GM23248 (cell line): ENCODE measurements around the gene SH3D19. TPM values are rescaled to one million over a fixed set of nuclear protein-coding genes. Genes with fewer than 3 reads are reported as not detected.

Experiments
- DNase-seq: peaks from one replicate; pipeline ENCODE4 v3.0.0-alpha.2; 2015
- H2AFZ ChIP-seq: fragments of 200-600 bp; sonication (generic); 2 replicates; pipeline ENCODE4 v1.6.1; 2016; ENCODE audit warnings: antibody characterized with exemption
- H3F3A ChIP-seq: fragments of 200-600 bp; sonication (generic); 2 replicates; pipeline ENCODE4 v1.6.1; 2016; ENCODE audit warnings: mild to moderate bottlenecking, antibody characterized with exemption, mixed run types; ENCODE audit not compliant: insufficient read depth
- H3K27ac ChIP-seq: fragments of 200-600 bp; sonication (generic); 2 replicates; pipeline ENCODE4 v1.5.1; 2016; ENCODE audit warnings: mild to moderate bottlenecking
- H3K27me3 ChIP-seq: fragments of 200-600 bp; sonication (generic); replicated peaks from 2 replicates; pipeline ENCODE4 v1.6.1; 2016; ENCODE audit warnings: mild to moderate bottlenecking; ENCODE audit not compliant: insufficient read depth
- H3K36me3 ChIP-seq: fragments of 200-600 bp; sonication (generic); 2 replicates; pipeline ENCODE4 v1.6.1; 2016; ENCODE audit warnings: low read depth, mild to moderate bottlenecking
- H3K4me1 ChIP-seq: fragments of 200-600 bp; sonication (generic); 2 replicates; pipeline ENCODE4 v1.6.1; 2016; ENCODE audit warnings: mild to moderate bottlenecking; ENCODE audit not compliant: insufficient read depth
- H3K4me2 ChIP-seq: fragments of 200-600 bp; sonication (generic); one replicate; pipeline ENCODE4 v1.6.1; 2016; ENCODE audit warnings: mild to moderate bottlenecking; ENCODE audit not compliant: unreplicated experiment
- H3K4me3 ChIP-seq: fragments of 200-600 bp; sonication (generic); 2 replicates; pipeline ENCODE4 v1.5.1; 2016; ENCODE audit warnings: mild to moderate bottlenecking
- H3K79me2 ChIP-seq: fragments of 200-600 bp; sonication (generic); 2 replicates; pipeline ENCODE4 v1.6.1; 2016; ENCODE audit warnings: mild to moderate bottlenecking; ENCODE audit not compliant: insufficient read depth
- H3K9ac ChIP-seq: fragments of 200-600 bp; sonication (generic); 2 replicates; pipeline ENCODE4 v1.6.1; 2016; ENCODE audit warnings: mild to moderate bottlenecking
- H3K9me2 ChIP-seq: fragments of 200-600 bp; sonication (generic); 2 replicates; pipeline ENCODE4 v1.6.1; 2016; ENCODE audit warnings: mixed run types, mild to moderate bottlenecking, moderate library complexity; ENCODE audit not compliant: insufficient read depth
- H3K9me3 ChIP-seq: fragments of 200-600 bp; sonication (generic); one replicate; pipeline ENCODE4 v1.6.1; 2017; ENCODE audit warnings: low read depth
- H4K20me1 ChIP-seq: fragments of 200-600 bp; sonication (generic); 2 replicates; pipeline ENCODE4 v1.6.0; 2016; ENCODE audit not compliant: insufficient read depth
- EZH2 ChIP-seq: fragments of 200-600 bp; sonication (generic); IDR thresholded peaks from 2 replicates; pipeline ENCODE4 v1.6.1; 2018; ENCODE audit warnings: antibody characterized with exemption, mild to moderate bottlenecking; ENCODE audit not compliant: insufficient read depth, poor library complexity, severe bottlenecking
- EZH2phosphoT487 ChIP-seq: fragments of 200-600 bp; sonication (generic); IDR thresholded peaks from 2 replicates; pipeline ENCODE4 v1.6.1; 2018; ENCODE audit warnings: antibody characterized with exemption, moderate library complexity, mild to moderate bottlenecking, low read depth; ENCODE audit not compliant: insufficient read depth
- WGBS, 2 experiments: methylation state at CpG; one replicate each; pipeline ENCODE4 v1.1.6; 2015 to 2017; ENCODE audit warnings: low lambda C conversion rate in 2 of 2, low coverage in 1 of 2; ENCODE audit errors: missing lambda C conversion rate in 2 of 2; 5-methylcytosine and 5-hydroxymethylcytosine counted together
- in situ Hi-C: fragments of 300-500 bp; cut with MboI; formaldehyde crosslinking; loops from 2 replicates; pipeline ENCODE4 v1.15.0; 2020
- polyA plus RNA-seq: library from polyadenylated mRNA; unstranded; fragments of >200 nt; fragmentation: Nextera tagmentation; extraction: Ambion mirVana; gene quantifications from 2 replicates; pipeline ENCODE4 v1.2.1, GENCODE V29; 2016
- total RNA-seq: library from RNA; depleted of rRNA; stranded (reverse); fragments of >200 nt; shearing (Covaris generic); gene quantifications from 2 replicates; pipeline ENCODE4 v1.2.3, GENCODE V29; 2014

SH3D19 gene
- total and polyA plus RNA-seq, 2 experiments from 2014 or later = 29.1 to 47.8 TPM

- H3K79me2 ChIP-seq = no peaks in the 10 kb centered on the region
- H3K4me3 ChIP-seq = no peak overlapping the region
- H3K4me1 ChIP-seq = 0 out of 2 replicates have a peak, but pooled peaks cover 8% of the 10 kb centered on the region
- H3K9ac ChIP-seq = no peak overlapping the region
- no peaks in the 10 kb centered on the region for H3K27me3 ChIP-seq
- H3F3A ChIP-seq = peaks cover 4% of the 10 kb centered on the region; the same call in 1 of the 2 replicates
- 95 to 98% methylated on average over 4 of the region's 4 CpGs for WGBS, 2 experiments
- in situ Hi-C loops = no loop called here
- no peaks in the 10 kb centered on the region for H3K36me3 ChIP-seq
- TF ChIP-seq EZH2 (no peak), EZH2phosphoT487 (no peak)
- no peaks in the 10 kb centered on the region for H4K20me1 ChIP-seq
- no peak overlapping the region for H3K4me2 ChIP-seq
- H3K9me2 ChIP-seq = no peaks in the 10 kb centered on the region
- DNase-seq = no peak
- H3K9me3 ChIP-seq = no peaks in the 10 kb centered on the region
- no peak overlapping the region for H2AFZ ChIP-seq
- no peak overlapping the region for H3K27ac ChIP-seq
Measured at GRCh38 chr4:151267104-151267503, 58.3 kb downstream of the SH3D19 start.

GRCh38 chr4:151266497-151266896 is 58.9 kb downstream of the SH3D19 start:
- Histone ChIP-seq H4K20me1 (no peaks in the 10 kb centered on the region), H3K9me2 (no peaks in the 10 kb centered on the region), H3K27ac (no peak overlapping the region), H3K4me1 (0 out of 2 replicates have a peak, but pooled peaks cover 8% of the 10 kb centered on the region), H3K36me3 (no peaks in the 10 kb centered on the region), H3K4me2 (no peak overlapping the region), H3F3A (peaks cover 4% of the 10 kb centered on the region; the same call in 1 of the 2 replicates), H3K9me3 (no peaks in the 10 kb centered on the region), H3K9ac (no peak overlapping the region), H3K79me2 (no peaks in the 10 kb centered on the region), H3K27me3 (no peaks in the 10 kb centered on the region), H2AFZ (no peak overlapping the region), H3K4me3 (no peak overlapping the region)
- DNase-seq = peak; percentile 22
- TF ChIP-seq EZH2phosphoT487 (no peak), EZH2 (no peak)
- in situ Hi-C loops = no loop called here
- 68 to 71% methylated on average over 1 of the region's 1 CpG for WGBS, 2 experiments

- Histone ChIP-seq H3K27ac (no peak overlapping the region), H3K9me3 (no peaks in the 10 kb centered on the region), H3K79me2 (no peaks in the 10 kb centered on the region), H3K4me2 (no peak overlapping the region), H3K4me1 (0 out of 2 replicates have a peak, but pooled peaks cover 8% of the 10 kb centered on the region), H3K27me3 (no peaks in the 10 kb centered on the region), H3F3A (peaks cover 4% of the 10 kb centered on the region; the same call in 1 of the 2 replicates), H4K20me1 (no peaks in the 10 kb centered on the region), H3K4me3 (no peak overlapping the region), H3K36me3 (no peaks in the 10 kb centered on the region), H3K9ac (no peak overlapping the region), H2AFZ (no peak overlapping the region), H3K9me2 (no peaks in the 10 kb centered on the region)
- no peak for DNase-seq
- no peak for TF ChIP-seq EZH2phosphoT487
- no peak for TF ChIP-seq EZH2
- WGBS, 2 experiments = 64 to 68% methylated on average over 2 of the region's 2 CpGs
- in situ Hi-C loops = no loop called here
Measured at GRCh38 chr4:151263455-151263854, 62.0 kb downstream of the SH3D19 start.

GRCh38 chr4:151260526-151260925 is 64.9 kb downstream of the SH3D19 start:
- H3K27me3 ChIP-seq = no peaks in the 10 kb centered on the region
- peak; percentile 54 for DNase-seq

More at GRCh38 chr4:151260526-151260925, 64.9 kb downstream of the SH3D19 start:
- Histone ChIP-seq H3K36me3 (no peaks in the 10 kb centered on the region), H4K20me1 (no peaks in the 10 kb centered on the region), H3K9me3 (no peaks in the 10 kb centered on the region), H3F3A (no peaks in the 10 kb centered on the region), H2AFZ (no peak overlapping the region), H3K79me2 (no peaks in the 10 kb centered on the region), H3K4me2 (no peak overlapping the region), H3K9ac (no peak overlapping the region), H3K4me3 (no peak overlapping the region), H3K9me2 (no peaks in the 10 kb centered on the region), H3K4me1 (no peaks in the 10 kb centered on the region), H3K27ac (no peak overlapping the region)
- TF ChIP-seq EZH2phosphoT487 = no peak
- TF ChIP-seq EZH2 = no peak
- in situ Hi-C loops = no loop called here
- 79 to 89% methylated on average over 2 of the region's 2 CpGs for WGBS, 2 experiments
